Measurements from ENCODE around the gene ERG28. TPM values are rescaled to one million over a fixed set of nuclear protein-coding genes. Genes with fewer than 3 reads are reported as not detected.

Gene ERG28
- total and polyA plus RNA-seq, 2 donors: 6.7 to 14.4 TPM

- no peak overlapping the region for H3K27ac ChIP-seq (ENCODE audit: low read depth)
- no peaks in the 10 kb centered on the region for H3K4me1 ChIP-seq (ENCODE audit: insufficient read depth)
- no peak overlapping the region for H3K4me3 ChIP-seq (ENCODE audit: low read depth, low read length)
- peaks cover 2% of the 10 kb centered on the region for H3K36me3 ChIP-seq (ENCODE audit: insufficient read depth)
- DNase-seq (ENCODE audit: extremely low spot score): no peak
- WGBS: 78% methylated on average over 2 of the region's 2 CpGs
These were observed 14.7 kb upstream of the ERG28 start for GRCh38 chr14:75675265-75675960.

- 96% methylated on average over 4 of the region's 4 CpGs for WGBS
- H3K4me3 ChIP-seq (ENCODE audit: low read depth, low read length): no peak overlapping the region
- peaks cover 4% of the 10 kb centered on the region for H3K36me3 ChIP-seq (ENCODE audit: insufficient read depth)
- H3K27ac ChIP-seq (ENCODE audit: low read depth): no peak overlapping the region
- DNase-seq (ENCODE audit: extremely low spot score): no peak
- no peaks in the 10 kb centered on the region for H3K4me1 ChIP-seq (ENCODE audit: insufficient read depth)
These were observed 12.8 kb upstream of the ERG28 start for GRCh38 chr14:75673345-75674035.

GRCh38 chr14:75672605-75673192 lies 12.0 kb upstream of the ERG28 start:
- 98% methylated on average over 1 of the region's 1 CpG for whole genome bisulfite sequencing
- no peak overlapping the region for H3K27ac ChIP-seq (ENCODE audit: low read depth)
- H3K36me3 ChIP-seq (ENCODE audit: insufficient read depth): peaks cover 4% of the 10 kb centered on the region
- no peak overlapping the region for H3K4me3 ChIP-seq (ENCODE audit: low read depth, low read length)
- H3K4me1 ChIP-seq (ENCODE audit: insufficient read depth): no peaks in the 10 kb centered on the region
- DNase-seq (ENCODE audit: extremely low spot score): no peak

GRCh38 chr14:75667099-75667765 lies 6.6 kb upstream of the ERG28 start:
- H3K27ac ChIP-seq (ENCODE audit: low read depth): no peak overlapping the region
- H3K4me1 ChIP-seq (ENCODE audit: insufficient read depth): no peaks in the 10 kb centered on the region
- peaks cover 6% of the 10 kb centered on the region for H3K36me3 ChIP-seq (ENCODE audit: insufficient read depth)
- DNase-seq (ENCODE audit: extremely low spot score): no peak
- H3K4me3 ChIP-seq (ENCODE audit: low read depth, low read length): no peak overlapping the region
- WGBS: 86% methylated on average over 2 of the region's 2 CpGs

GRCh38 chr14:75662966-75663365 lies 2.3 kb upstream of the ERG28 start:
- Histone ChIP-seq H3K36me3 (ENCODE audit: insufficient read depth) (peaks cover 2% of the 10 kb centered on the region), H3K27ac (ENCODE audit: low read depth) (no peak overlapping the region), H3K4me3 (ENCODE audit: low read depth, low read length) (no peak overlapping the region), H3K4me1 (ENCODE audit: insufficient read depth) (peaks cover 1% of the 10 kb centered on the region)
- WGBS: 75% methylated on average over 3 of the region's 3 CpGs
- no peak for DNase-seq (ENCODE audit: extremely low spot score)

GRCh38 chr14:75661499-75661814 lies 781 bp upstream of the ERG28 start:
- H3K27ac ChIP-seq (ENCODE audit: low read depth): peak overlapping the region; percentile 76
- H3K4me1 ChIP-seq (ENCODE audit: insufficient read depth): peaks cover 1% of the 10 kb centered on the region
- WGBS: under 1% methylated on average over 18 of the region's 18 CpGs
- peak overlapping the region; percentile 81 for H3K4me3 ChIP-seq (ENCODE audit: low read depth, low read length)
- no peak for DNase-seq (ENCODE audit: extremely low spot score)
- peaks cover under 1% of the 10 kb centered on the region for H3K36me3 ChIP-seq (ENCODE audit: insufficient read depth)

GRCh38 chr14:75660238-75660629 lies 442 bp downstream of the ERG28 start:
- no peak for DNase-seq (ENCODE audit: extremely low spot score)
- H3K27ac ChIP-seq (ENCODE audit: low read depth): peak overlapping the region; percentile 68
- no peaks in the 10 kb centered on the region for H3K36me3 ChIP-seq (ENCODE audit: insufficient read depth)
- WGBS: 18% methylated on average over 4 of the region's 4 CpGs
- H3K4me3 ChIP-seq (ENCODE audit: low read depth, low read length): peak overlapping the region; percentile 81
- H3K4me1 ChIP-seq (ENCODE audit: insufficient read depth): peaks cover 1% of the 10 kb centered on the region

GRCh38 chr14:75658957-75659356 lies 1.7 kb downstream of the ERG28 start:
- no peak for DNase-seq (ENCODE audit: extremely low spot score)
- H3K27ac ChIP-seq (ENCODE audit: low read depth): no peak overlapping the region
- H3K4me3 ChIP-seq (ENCODE audit: low read depth, low read length): no peak overlapping the region
- WGBS: 95% methylated on average over 2 of the region's 2 CpGs
- peaks cover 1% of the 10 kb centered on the region for H3K4me1 ChIP-seq (ENCODE audit: insufficient read depth)
- H3K36me3 ChIP-seq (ENCODE audit: insufficient read depth): no peaks in the 10 kb centered on the region

- no peak for DNase-seq (ENCODE audit: extremely low spot score)
- peaks cover 1% of the 10 kb centered on the region for H3K4me1 ChIP-seq (ENCODE audit: insufficient read depth)
- H3K36me3 ChIP-seq (ENCODE audit: insufficient read depth): no peaks in the 10 kb centered on the region
- 70% methylated on average over 4 of the region's 4 CpGs for WGBS
- H3K27ac ChIP-seq (ENCODE audit: low read depth): no peak overlapping the region
- no peak overlapping the region for H3K4me3 ChIP-seq (ENCODE audit: low read depth, low read length)
These were observed 3.3 kb downstream of the ERG28 start for GRCh38 chr14:75657331-75657730.

GRCh38 chr14:75655235-75655634 lies 5.4 kb downstream of the ERG28 start:
- Histone ChIP-seq H3K27ac (ENCODE audit: low read depth) (no peak overlapping the region), H3K4me1 (ENCODE audit: insufficient read depth) (peaks cover 1% of the 10 kb centered on the region), H3K36me3 (ENCODE audit: insufficient read depth) (peaks cover 4% of the 10 kb centered on the region), H3K4me3 (ENCODE audit: low read depth, low read length) (no peak overlapping the region)
- DNase-seq (ENCODE audit: extremely low spot score): no peak
- whole genome bisulfite sequencing: 0% methylated on average over 1 of the region's 1 CpG

- Histone ChIP-seq H3K4me1 (ENCODE audit: insufficient read depth) (no peaks in the 10 kb centered on the region), H3K27ac (ENCODE audit: low read depth) (no peak overlapping the region), H3K4me3 (ENCODE audit: low read depth, low read length) (no peak overlapping the region), H3K36me3 (ENCODE audit: insufficient read depth) (peaks cover 4% of the 10 kb centered on the region)
- peak; percentile 55 for DNase-seq (ENCODE audit: extremely low spot score)
- WGBS: 9% methylated on average over 4 of the region's 4 CpGs
These were observed 6.4 kb downstream of the ERG28 start for GRCh38 chr14:75654127-75654732.

- H3K4me1 ChIP-seq (ENCODE audit: insufficient read depth): no peaks in the 10 kb centered on the region
- peaks cover 4% of the 10 kb centered on the region for H3K36me3 ChIP-seq (ENCODE audit: insufficient read depth)
- no peak for DNase-seq (ENCODE audit: extremely low spot score)
- WGBS: 93% methylated on average over 1 of the region's 1 CpG
- H3K27ac ChIP-seq (ENCODE audit: low read depth): no peak overlapping the region
- H3K4me3 ChIP-seq (ENCODE audit: low read depth, low read length): no peak overlapping the region
These were observed 7.1 kb downstream of the ERG28 start for GRCh38 chr14:75653563-75653962.

GRCh38 chr14:75650253-75651058 lies 10.2 kb downstream of the ERG28 start:
- 91% methylated on average over 5 of the region's 5 CpGs for WGBS
- no peaks in the 10 kb centered on the region for H3K4me1 ChIP-seq (ENCODE audit: insufficient read depth)
- H3K27ac ChIP-seq (ENCODE audit: low read depth): no peak overlapping the region
- no peak overlapping the region for H3K4me3 ChIP-seq (ENCODE audit: low read depth, low read length)
- H3K36me3 ChIP-seq (ENCODE audit: insufficient read depth): peaks cover 6% of the 10 kb centered on the region
- no peak for DNase-seq (ENCODE audit: extremely low spot score)
